ENCODE data around the gene FAM120A. TPM values are rescaled to one million over a fixed set of nuclear protein-coding genes. Genes with fewer than 3 reads are reported as not detected.

Gene FAM120A
- total and polyA plus RNA-seq, 2 of the 13 experiments (the other 11 are each of a cell fraction or from before 2014, with no cell fraction given) = 41.3 to 44.4 TPM

DNA sequence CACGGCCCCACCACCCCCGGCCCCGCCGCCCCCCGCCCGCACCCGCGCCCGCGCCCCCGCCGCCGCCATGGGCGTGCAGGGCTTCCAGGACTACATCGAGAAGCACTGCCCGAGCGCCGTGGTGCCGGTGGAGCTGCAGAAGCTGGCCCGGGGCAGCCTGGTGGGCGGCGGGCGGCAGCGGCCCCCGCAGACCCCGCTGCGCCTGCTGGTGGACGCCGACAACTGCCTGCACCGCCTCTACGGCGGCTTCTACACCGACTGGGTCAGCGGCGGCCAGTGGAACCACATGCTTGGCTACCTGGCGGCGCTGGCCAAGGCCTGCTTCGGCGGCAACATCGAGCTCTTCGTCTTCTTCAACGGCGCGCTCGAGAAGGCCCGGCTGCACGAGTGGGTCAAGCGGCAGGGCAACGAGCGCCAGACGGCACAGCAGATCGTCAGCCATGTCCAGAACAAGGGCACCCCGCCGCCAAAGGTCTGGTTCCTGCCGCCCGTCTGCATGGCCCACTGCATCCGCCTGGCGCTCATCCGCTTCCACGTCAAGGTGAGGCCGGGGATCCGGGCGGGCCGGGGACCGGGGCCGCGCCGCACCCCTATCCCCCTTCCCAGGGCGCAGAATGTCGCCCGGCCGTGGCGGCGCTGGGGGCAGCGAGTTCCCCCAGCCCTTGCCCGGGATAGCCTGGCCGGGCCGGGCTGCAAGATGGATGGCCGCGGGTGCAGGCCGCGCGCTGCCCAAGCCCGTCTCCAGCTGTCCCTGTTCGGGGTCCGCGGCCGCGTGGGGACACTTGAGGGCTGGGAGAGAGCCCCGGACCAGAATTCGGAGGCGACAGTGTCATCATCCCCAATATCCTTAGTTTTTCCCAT, 594 bp downstream of the FAM120A start (continued):
- no peak for TF ChIP-seq ZBTB40 (IDR thresholded peaks at IDR 0.05)
- peak; percentile 62 for TF ChIP-seq ZBTB40 (CRISPR knock-in tag; IDR thresholded peaks at IDR 0.05)
- no peak for TF ChIP-seq HHEX (CRISPR knock-in tag; IDR thresholded peaks at IDR 0.05)
- TF ChIP-seq NR3C1 (CRISPR knock-in tag; IDR thresholded peaks at IDR 0.05) = no peak
- peak; percentile 72; the same call in 1 of the 2 replicates for TF ChIP-seq RBFOX2 (IDR thresholded peaks at IDR 0.05; ENCODE audit: low read depth, low read length)
- peak; percentile 60; the same call in 1 of the 2 replicates for TF ChIP-seq MYC (CRISPR knock-in tag; IDR thresholded peaks at IDR 0.05; ENCODE audit: borderline replicate concordance)
- TF ChIP-seq ARNT (IDR thresholded peaks at IDR 0.05) = no peak
- TF ChIP-seq ZNF615 (CRISPR knock-in tag; IDR thresholded peaks at IDR 0.05; ENCODE audit: borderline replicate concordance) = no peak
- TF ChIP-seq HNF4A (CRISPR knock-in tag; IDR thresholded peaks at IDR 0.05) = no peak
- no peak for TF ChIP-seq SNRNP70 (IDR thresholded peaks at IDR 0.05; ENCODE audit: low read depth, low read length)
- no peak for TF ChIP-seq ZNF251 (CRISPR knock-in tag; IDR thresholded peaks at IDR 0.05)
- TF ChIP-seq RCOR2 (CRISPR knock-in tag; IDR thresholded peaks at IDR 0.05) = no peak
- no peak for TF ChIP-seq SCMH1 (CRISPR knock-in tag; IDR thresholded peaks at IDR 0.05; ENCODE audit: borderline replicate concordance)
- TF ChIP-seq, protein P1, sequence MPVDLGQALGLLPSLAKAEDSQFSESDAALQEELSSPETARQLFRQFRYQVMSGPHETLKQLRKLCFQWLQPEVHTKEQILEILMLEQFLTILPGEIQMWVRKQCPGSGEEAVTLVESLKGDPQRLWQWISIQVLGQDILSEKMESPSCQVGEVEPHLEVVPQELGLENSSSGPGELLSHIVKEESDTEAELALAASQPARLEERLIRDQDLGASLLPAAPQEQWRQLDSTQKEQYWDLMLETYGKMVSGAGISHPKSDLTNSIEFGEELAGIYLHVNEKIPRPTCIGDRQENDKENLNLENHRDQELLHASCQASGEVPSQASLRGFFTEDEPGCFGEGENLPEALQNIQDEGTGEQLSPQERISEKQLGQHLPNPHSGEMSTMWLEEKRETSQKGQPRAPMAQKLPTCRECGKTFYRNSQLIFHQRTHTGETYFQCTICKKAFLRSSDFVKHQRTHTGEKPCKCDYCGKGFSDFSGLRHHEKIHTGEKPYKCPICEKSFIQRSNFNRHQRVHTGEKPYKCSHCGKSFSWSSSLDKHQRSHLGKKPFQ (CRISPR knock-in tag; IDR thresholded peaks at IDR 0.05; ENCODE audit: insufficient replicate concordance) = peak; percentile 84

Data from HepG2 (cell line).